Measurements from ENCODE around the gene TNIK.

The TNIK gene

DNA sequence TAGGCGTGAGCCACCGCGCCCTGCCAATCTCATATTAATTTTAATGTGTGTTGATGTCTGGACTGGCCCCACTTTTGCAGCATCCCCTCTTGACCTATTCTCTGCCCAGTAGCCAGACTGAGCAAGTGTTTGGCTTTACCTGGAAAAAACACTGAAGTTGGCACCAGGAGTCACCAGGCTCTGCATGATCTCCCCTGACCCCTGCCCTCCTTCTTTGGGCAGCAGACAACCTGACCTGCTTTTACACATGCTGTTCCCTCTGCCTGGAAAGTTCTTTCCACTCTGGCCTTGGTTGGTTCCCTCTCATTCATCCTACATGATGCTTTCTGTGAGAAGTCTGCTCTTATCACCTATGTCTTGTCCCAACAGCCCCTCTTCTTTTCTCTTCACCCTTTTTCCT is 365.8 kb downstream of the TNIK start:
- H2AFZ ChIP-seq (ENCODE audit: low read length), result no peak overlapping the region
- H3K27me3 ChIP-seq (ENCODE audit: insufficient read depth, low read length, poor library complexity, severe bottlenecking), result no peaks in the 10 kb centered on the region
- no peak overlapping the region for H3K4me3 ChIP-seq (ENCODE audit: low read length, poor library complexity, severe bottlenecking)
- H3K9ac ChIP-seq (ENCODE audit: low read depth, low read length, poor library complexity, severe bottlenecking), result no peak overlapping the region
- H4K20me1 ChIP-seq (ENCODE audit: insufficient read depth, low read length, poor library complexity, severe bottlenecking), result no peaks in the 10 kb centered on the region
- H3K4me1 ChIP-seq (ENCODE audit: insufficient read depth, low read length, poor library complexity, severe bottlenecking), result no peaks in the 10 kb centered on the region
- no peak overlapping the region for H3K4me2 ChIP-seq (ENCODE audit: low read depth, low read length, poor library complexity, severe bottlenecking)
- peaks cover 57% of the 10 kb centered on the region for H3K36me3 ChIP-seq (ENCODE audit: insufficient read depth, low read length)
- H3K9me2 ChIP-seq (replicated peaks; ENCODE audit: low read depth, low read length), result no peaks in the 10 kb centered on the region
- H3K79me2 ChIP-seq (ENCODE audit: insufficient read depth, low read length), result no peaks in the 10 kb centered on the region
- TF ChIP-seq EZH2phosphoT487 (IDR thresholded peaks at IDR 0.05; ENCODE audit: borderline replicate concordance), result no peak
- TF ChIP-seq, protein P1, sequence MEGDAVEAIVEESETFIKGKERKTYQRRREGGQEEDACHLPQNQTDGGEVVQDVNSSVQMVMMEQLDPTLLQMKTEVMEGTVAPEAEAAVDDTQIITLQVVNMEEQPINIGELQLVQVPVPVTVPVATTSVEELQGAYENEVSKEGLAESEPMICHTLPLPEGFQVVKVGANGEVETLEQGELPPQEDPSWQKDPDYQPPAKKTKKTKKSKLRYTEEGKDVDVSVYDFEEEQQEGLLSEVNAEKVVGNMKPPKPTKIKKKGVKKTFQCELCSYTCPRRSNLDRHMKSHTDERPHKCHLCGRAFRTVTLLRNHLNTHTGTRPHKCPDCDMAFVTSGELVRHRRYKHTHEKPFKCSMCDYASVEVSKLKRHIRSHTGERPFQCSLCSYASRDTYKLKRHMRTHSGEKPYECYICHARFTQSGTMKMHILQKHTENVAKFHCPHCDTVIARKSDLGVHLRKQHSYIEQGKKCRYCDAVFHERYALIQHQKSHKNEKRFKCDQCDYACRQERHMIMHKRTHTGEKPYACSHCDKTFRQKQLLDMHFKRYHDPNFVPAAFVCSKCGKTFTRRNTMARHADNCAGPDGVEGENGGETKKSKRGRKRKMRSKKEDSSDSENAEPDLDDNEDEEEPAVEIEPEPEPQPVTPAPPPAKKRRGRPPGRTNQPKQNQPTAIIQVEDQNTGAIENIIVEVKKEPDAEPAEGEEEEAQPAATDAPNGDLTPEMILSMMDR (conservative IDR thresholded peaks at IDR 0.05; ENCODE audit: low read length), result no peak
- H3K9me3 ChIP-seq (ENCODE audit: insufficient read depth, low read depth, low read length), result no peaks in the 10 kb centered on the region
- no peaks in the 10 kb centered on the region for H3F3A ChIP-seq (ENCODE audit: low read depth)

DNA sequence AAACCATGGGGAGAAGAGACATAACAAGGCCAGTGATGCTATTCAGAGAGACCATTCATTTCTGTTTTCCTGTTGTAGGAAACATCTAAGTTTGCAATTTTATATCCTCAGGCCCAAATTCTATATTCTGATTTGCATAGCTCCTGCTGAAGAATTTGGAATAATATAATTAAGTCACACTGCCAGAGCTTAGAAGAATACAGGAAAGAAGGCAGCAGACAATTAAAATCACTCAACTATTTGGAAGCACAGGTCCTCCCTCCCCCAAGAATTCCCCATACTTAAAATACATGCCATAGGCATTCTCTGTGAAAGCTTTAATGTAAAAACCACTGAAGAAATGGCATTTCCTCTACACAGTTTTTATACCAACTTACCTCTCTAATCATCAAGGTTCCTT is 366.7 kb downstream of the TNIK start:
- H3K9me2 ChIP-seq (replicated peaks; ENCODE audit: low read depth, low read length), result no peaks in the 10 kb centered on the region
- no peak overlapping the region for H3K4me2 ChIP-seq (ENCODE audit: low read depth, low read length, poor library complexity, severe bottlenecking)
- no peak overlapping the region for H2AFZ ChIP-seq (ENCODE audit: low read length)
- no peaks in the 10 kb centered on the region for H4K20me1 ChIP-seq (ENCODE audit: insufficient read depth, low read length, poor library complexity, severe bottlenecking)
- no peaks in the 10 kb centered on the region for H3F3A ChIP-seq (ENCODE audit: low read depth)
- H3K9ac ChIP-seq (ENCODE audit: low read depth, low read length, poor library complexity, severe bottlenecking), result no peak overlapping the region
- H3K4me3 ChIP-seq (ENCODE audit: low read length, poor library complexity, severe bottlenecking), result no peak overlapping the region
- H3K4me1 ChIP-seq (ENCODE audit: insufficient read depth, low read length, poor library complexity, severe bottlenecking), result no peaks in the 10 kb centered on the region
- no peaks in the 10 kb centered on the region for H3K79me2 ChIP-seq (ENCODE audit: insufficient read depth, low read length)
- H3K27me3 ChIP-seq (ENCODE audit: insufficient read depth, low read length, poor library complexity, severe bottlenecking), result no peaks in the 10 kb centered on the region
- H3K36me3 ChIP-seq (ENCODE audit: insufficient read depth, low read length), result peaks cover 60% of the 10 kb centered on the region
- no peak for TF ChIP-seq EZH2phosphoT487 (IDR thresholded peaks at IDR 0.05; ENCODE audit: borderline replicate concordance)
- H3K9me3 ChIP-seq (ENCODE audit: insufficient read depth, low read depth, low read length), result no peaks in the 10 kb centered on the region

DNA sequence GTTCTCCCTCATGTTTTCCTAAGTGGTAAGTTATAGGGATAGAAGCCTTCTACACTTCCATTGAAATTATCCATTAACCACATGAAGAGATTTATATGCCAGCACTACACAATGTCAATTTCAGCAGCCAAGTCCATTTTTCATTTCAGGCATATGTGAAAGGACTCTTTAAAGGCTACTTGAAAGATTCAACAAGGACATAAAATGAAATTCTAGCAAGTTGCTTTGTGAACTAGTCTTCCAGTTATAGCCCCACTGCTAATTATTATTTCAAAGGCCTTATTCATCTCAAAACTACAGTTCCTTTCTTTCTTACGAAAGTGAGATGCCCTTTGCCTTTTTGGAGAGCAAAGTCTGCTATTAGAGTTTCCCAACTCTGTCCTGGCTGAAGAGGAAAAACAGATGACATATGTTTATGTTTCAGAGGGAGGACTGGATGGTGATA is 367.7 kb downstream of the TNIK start:
- peaks cover 58% of the 10 kb centered on the region for H3K36me3 ChIP-seq (ENCODE audit: insufficient read depth, low read length)
- no peak overlapping the region for H3K4me3 ChIP-seq (ENCODE audit: low read length, poor library complexity, severe bottlenecking)
- H3K4me1 ChIP-seq (ENCODE audit: insufficient read depth, low read length, poor library complexity, severe bottlenecking), result no peaks in the 10 kb centered on the region
- H3K27me3 ChIP-seq (ENCODE audit: insufficient read depth, low read length, poor library complexity, severe bottlenecking), result no peaks in the 10 kb centered on the region
- H3K4me2 ChIP-seq (ENCODE audit: low read depth, low read length, poor library complexity, severe bottlenecking), result no peak overlapping the region
- no peaks in the 10 kb centered on the region for H4K20me1 ChIP-seq (ENCODE audit: insufficient read depth, low read length, poor library complexity, severe bottlenecking)
- no peaks in the 10 kb centered on the region for H3K9me3 ChIP-seq (ENCODE audit: insufficient read depth, low read depth, low read length)
- H3F3A ChIP-seq (ENCODE audit: low read depth), result no peaks in the 10 kb centered on the region
- no peak overlapping the region for H3K9ac ChIP-seq (ENCODE audit: low read depth, low read length, poor library complexity, severe bottlenecking)
- no peaks in the 10 kb centered on the region for H3K9me2 ChIP-seq (replicated peaks; ENCODE audit: low read depth, low read length)
- TF ChIP-seq, protein P1 (conservative IDR thresholded peaks at IDR 0.05; ENCODE audit: low read length), result no peak
- TF ChIP-seq EZH2phosphoT487 (IDR thresholded peaks at IDR 0.05; ENCODE audit: borderline replicate concordance), result no peak
- no peak overlapping the region for H2AFZ ChIP-seq (ENCODE audit: low read length)
- no peaks in the 10 kb centered on the region for H3K79me2 ChIP-seq (ENCODE audit: insufficient read depth, low read length)

DNA sequence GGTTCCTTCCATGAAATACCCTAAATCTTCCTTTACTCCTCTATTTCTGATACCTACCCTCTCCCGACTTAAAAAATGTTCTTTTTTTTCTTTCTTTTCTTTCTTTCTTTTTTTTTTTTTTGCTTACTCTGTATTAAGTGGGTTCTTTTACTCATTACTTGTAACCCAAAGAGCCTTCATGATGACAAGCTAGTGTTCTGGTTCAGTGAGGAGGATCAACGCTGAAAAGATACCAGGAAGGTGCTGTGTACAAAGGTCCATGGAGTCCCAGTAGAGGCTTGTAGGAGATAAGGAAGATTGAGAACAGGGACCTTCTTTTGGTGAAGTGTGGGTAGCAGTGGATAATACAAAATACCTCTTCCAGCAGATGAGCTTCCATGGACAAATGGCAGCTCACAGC is 369.9 kb downstream of the TNIK start:
- Histone ChIP-seq H3K4me2 (ENCODE audit: low read depth, low read length, poor library complexity, severe bottlenecking) (no peak overlapping the region), H3K9ac (ENCODE audit: low read depth, low read length, poor library complexity, severe bottlenecking) (no peak overlapping the region), H3K4me3 (ENCODE audit: low read length, poor library complexity, severe bottlenecking) (no peak overlapping the region), H3K79me2 (ENCODE audit: insufficient read depth, low read length) (no peaks in the 10 kb centered on the region), H4K20me1 (ENCODE audit: insufficient read depth, low read length, poor library complexity, severe bottlenecking) (no peaks in the 10 kb centered on the region), H3K9me2 (replicated peaks; ENCODE audit: low read depth, low read length) (no peaks in the 10 kb centered on the region), H2AFZ (ENCODE audit: low read length) (no peak overlapping the region), H3K4me1 (ENCODE audit: insufficient read depth, low read length, poor library complexity, severe bottlenecking) (no peaks in the 10 kb centered on the region), H3K36me3 (ENCODE audit: insufficient read depth, low read length) (peaks cover 46% of the 10 kb centered on the region; the same call in 1 of the 2 replicates), H3K27me3 (ENCODE audit: insufficient read depth, low read length, poor library complexity, severe bottlenecking) (no peaks in the 10 kb centered on the region), H3F3A (ENCODE audit: low read depth) (no peaks in the 10 kb centered on the region), H3K9me3 (ENCODE audit: insufficient read depth, low read depth, low read length) (no peaks in the 10 kb centered on the region)
- no peak for TF ChIP-seq EZH2phosphoT487 (IDR thresholded peaks at IDR 0.05; ENCODE audit: borderline replicate concordance)
- TF ChIP-seq, protein P1 (conservative IDR thresholded peaks at IDR 0.05; ENCODE audit: low read length), result no peak

Measured in Loucy (cell line).